ENCODE measurements around the gene PDP2.

The PDP2 gene

GRCh38 chr16:66904846-66905632, 24.7 kb downstream of the PDP2 start:
- DNase-seq, result no peak

DNA sequence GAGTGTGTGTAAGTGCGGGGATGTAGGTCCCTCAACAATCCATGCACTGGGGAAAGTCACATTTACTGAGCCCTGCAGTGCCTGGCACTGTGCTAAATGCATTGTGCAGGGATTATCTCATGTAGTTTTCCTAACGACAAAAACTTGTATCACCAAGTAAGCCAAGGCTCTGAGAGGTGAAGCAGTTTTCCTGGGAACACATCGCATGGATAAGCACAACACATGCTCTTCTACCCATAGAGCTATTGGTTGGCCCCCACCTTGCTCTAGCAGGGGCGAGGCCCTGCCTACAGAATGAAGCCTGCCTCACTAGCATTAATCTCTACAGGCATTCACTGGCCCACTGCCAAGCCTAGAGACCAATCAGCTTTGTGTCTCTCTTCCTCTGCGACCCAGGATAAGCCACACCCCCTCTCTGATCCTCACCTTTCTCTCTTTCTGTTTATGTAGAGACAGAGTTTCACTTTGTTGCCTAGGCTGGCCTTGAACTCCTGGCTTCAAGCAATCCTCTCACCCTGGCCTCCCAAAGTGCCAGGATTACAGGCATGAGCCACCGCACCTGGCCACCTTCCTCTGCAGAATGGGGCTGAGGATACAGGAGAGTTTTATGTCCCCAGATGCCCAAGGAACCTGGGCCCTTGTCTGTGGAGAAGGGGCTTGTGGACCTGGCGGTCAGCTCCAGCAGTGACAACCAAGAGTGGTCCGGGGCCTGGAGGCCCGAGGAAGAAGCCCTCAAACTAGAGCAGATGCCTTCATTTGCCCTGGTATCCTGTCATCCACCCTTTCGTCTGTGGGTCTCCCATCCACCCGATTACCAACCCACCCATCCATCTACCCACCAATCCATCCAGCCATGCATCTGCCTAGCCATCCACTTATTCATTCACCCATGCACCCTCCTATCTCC, 25.6 kb downstream of the PDP2 start:
- no peak for DNase-seq

DNA sequence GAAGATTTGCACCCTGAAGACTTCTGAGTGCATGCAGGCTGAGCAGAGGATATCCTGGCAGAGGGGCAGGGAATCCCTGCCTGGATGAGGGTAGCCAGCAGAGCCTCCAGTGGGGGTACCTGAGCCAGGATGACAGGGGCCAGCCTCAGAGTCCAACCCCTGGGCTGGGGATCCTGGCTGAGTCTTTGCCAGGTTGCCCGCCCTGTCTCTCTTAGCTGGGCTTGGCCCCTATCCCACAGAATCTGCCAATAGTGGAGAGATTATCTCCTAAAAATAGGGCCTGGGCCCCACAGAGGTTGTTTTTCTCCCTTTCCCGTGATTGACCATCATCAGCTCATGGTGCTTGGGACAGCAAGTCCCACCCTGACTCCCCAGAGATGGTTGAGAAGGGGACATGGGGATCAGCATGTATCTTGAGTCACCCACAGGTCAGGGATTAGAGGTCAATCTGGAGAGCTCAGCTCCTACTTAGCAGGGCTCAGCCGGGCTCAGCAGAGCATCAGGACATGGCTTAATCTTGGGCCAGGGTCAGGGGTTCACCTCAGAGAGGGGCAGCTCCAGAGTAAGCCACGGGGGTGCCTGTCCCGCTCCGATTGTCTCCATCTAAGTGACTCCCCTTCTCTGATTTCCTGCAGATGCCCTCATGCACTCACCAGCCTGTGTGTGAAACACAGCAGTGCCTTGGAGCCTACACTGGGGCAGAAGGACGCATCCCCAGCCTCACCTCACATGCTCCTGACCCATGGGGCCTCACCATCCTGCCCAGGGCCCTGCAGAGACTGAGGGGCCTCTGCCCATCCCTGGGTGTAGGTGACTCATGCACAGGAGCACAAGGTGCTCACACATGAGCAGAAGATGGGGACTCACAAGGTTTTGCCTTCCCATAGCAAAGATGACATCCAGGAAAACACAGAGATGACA, 26.9 kb downstream of the PDP2 start:
- DNase-seq, result no peak

GRCh38 chr16:66908116-66908515, 27.8 kb downstream of the PDP2 start:
- DNase-seq, result no peak

DNA sequence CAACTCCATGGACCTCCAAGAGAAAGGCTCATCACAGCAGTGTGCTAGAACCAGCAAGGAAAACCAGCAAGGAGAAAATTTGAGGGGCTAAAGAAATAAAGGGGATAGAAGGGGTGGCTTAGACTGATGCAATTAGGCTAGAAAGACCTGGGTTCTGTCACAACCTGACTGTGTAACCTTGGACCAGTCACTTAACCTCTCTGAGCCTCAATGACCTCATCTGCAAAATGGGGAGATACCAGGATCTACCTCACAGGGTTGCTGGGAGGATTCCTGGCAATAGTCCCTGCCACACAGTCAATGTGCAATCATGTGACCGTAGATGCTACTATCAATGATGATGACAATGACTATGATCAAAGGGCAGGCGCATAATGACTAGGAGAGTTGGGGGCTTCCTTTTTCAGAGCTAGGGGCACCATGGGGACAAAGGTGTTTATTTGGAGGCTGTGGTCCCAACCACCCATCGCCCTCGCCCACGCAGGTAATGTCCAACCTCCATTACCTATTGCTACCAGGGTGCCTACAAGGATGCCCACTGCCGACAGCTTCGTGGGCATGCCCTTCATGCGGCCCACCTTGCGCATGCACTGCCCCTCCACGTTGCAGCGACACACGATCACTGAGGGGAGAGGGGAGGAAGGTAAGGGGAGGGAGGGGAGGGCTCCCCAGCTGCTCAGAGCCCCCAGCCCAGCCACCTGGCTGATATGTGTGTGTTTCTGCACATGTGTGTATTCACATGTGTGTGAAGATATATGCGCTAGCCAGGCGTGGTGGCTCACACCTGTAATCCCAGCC, 28.6 kb downstream of the PDP2 start:
- no peak for DNase-seq

DNA sequence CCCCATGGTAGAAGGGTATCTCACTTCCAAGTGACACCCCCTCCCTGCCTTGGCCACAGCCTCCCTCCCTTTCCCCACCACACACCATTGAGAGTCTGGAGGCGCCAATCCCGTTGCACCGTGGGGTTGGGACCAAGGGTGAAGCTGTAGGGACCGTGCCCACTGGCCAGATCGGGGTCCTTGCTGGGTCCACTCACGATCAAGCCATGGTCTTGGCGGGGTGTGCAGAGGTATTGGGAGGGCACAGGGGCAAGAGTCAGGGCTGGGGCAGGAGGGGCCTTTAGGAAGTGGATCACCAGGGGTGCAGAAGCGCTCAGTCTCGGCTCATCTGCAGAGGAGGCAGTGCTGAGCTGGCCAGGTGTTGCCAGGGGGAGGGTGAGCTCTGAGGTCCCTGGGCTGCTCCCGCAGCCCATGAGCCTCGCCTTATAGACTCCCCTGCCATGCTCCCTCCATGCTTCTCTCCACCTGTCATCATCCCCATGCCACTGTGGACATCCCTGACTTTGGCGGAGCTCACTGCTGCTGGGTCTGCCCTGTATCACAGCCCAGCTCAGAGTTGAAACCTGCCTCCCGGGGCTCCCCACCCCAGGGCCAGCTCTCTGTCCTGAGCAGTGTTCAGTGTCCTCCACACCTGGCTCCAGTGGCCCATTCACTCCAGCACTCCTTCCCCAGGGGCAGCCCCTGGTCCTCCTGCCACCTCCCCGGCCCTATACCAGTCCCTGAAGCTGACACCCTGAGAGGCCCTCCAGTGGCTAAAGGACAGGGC, 30.0 kb downstream of the PDP2 start:
- DNase-seq, result no peak

DNA sequence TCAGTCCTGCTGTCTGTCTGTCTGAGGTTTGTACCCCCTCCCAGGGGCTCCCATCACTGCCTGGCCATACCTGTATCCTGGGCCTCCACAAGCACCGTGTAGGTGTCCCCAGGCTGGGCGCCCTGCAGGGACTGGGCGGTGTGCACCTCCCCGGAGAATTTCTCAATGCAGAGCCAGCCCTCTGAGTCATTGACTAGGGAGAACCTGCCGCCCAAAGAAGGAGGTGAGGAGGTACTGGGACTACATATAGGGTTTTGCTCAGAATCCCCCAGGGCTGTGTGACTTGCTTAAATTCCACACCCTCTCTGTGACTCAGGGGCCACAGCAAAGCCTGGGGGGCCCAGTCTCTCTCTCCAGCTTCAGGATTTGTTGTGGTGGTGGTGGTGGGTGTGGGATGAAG, 30.8 kb downstream of the PDP2 start:
- DNase-seq, result no peak

GRCh38 chr16:66911801-66912200, 31.5 kb downstream of the PDP2 start:
- no peak for DNase-seq

- no peak for DNase-seq
Observed at GRCh38 chr16:66913081-66913480, 32.8 kb downstream of the PDP2 start.

GRCh38 chr16:66913711-66914110, 33.4 kb downstream of the PDP2 start:
- DNase-seq, result no peak

DNA sequence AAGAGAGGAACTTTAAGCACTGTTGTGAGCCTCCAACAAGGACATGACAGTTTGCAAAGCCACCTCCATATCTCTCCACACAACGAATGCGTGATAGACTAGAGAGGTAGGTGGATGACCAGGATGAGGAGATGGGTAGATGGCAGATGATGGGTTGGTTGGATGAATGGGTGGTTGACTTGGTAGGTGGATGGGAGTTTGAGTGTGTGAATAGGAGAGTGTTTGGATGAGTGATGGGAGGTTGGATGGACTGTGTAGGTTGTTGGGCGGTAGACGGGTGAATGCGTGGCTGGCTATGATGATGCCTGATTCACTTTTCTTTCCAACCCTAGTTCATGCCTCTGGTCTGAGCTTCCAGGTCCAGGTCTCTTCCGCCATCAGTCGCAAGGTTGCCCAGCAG, 34.2 kb downstream of the PDP2 start:
- DNase-seq, result no peak

DNA sequence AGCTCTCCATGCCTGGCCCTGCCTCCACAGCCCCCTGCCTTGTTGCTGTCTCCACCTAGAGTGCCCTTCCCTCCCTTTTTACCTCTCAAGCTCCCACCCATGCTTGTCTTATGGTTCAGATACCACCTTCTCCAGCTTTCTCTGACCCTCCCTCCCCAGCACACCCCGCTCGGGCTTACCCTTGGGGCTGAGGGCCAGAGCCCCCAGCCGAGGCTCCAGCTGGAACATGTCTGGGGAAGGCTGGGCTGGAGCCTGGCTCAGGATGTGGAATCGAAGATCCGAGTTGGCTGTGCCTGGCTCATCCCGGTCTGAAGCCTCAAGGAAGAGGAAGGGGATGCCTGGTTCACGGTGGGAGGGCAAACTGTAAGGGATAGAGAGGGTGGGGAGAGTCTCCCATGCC, 34.7 kb downstream of the PDP2 start:
- no peak for DNase-seq

DNA sequence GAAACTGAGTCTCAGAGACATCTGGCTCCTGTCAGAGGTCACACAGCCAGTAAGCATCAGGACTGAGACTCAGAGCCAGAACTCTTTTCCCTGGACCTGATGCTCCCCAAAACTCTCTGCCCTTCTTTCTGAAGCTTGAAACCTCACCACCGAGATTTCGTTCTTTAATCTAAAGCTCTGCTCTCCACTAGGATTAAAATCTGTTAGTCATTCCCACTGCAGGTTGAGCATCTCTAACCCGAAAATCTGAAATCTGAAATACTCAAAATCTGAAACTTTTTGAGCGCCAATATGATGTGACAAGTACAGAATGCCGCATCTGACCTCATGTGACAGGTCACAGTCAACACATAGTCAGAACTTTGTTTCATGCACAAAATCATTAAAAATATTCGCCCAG, 36.2 kb downstream of the PDP2 start:
- DNase-seq, result no peak

DNA sequence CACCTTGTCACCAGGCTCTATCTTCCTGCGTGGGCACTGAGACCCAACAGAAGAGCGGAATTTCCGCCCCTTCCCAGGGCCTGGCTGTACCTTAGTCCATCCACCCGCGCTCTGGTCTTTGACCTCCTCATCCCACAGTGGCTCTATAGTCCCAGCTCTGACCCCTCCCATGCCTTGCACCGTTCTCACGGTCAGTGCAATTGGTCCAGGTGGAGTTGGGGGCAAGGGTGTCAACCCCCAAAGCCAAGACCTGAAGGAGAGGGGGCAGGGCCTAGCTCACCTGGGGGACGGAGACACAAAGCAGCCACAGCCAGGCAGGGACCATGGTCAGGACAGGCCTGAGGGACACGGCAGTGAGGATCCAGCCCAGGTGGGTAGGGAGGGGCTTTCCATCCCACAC, 37.4 kb downstream of the PDP2 start:
- no peak for DNase-seq

- no peak for DNase-seq
Observed at GRCh38 chr16:66918355-66918754, 38.0 kb downstream of the PDP2 start.

DNA sequence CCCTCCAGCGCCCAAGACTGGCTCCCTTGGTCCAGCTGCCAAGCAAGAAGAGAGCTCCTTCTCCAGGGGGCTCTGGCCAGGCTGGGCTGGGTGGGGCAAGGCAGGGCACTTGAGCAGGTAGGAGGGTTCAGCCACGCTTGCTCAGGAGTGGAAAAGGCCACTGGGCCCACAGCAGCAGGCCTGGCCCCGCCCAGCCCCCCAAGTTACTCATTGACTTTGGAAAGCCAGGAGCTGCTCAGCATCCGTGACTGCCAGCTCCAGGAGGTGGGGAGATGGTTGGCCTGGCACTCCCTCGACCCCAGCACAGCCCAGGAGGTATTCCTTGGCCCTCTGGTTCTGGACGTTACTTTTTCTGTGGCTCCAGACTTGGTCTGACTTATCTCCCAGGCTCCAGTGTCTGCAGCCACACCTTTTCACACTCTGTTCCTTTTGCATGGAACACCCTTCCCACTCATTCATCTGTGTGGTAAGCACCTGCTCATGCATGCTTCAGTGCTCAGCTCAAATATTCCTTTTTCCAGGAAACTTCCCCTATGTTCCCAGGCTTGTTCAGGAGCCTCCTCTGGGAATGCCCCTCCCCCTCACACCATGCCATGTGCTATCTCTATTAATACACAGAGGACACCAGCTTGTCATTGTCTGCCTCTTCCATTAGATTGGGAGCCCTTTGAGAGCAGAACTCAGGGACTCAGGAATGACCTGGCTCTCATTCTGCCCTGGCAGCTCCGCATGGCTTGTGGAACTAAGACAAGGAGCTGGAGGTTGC, 38.7 kb downstream of the PDP2 start, which contains the start of gene CDH16:
TSS of gene CDH16 (minus strand) at position 83 of the 766 bp plus-strand sequence. CDS start 820 bp downstream, outside the sequence.
- no peak for DNase-seq

- DNase-seq, result no peak
Observed at GRCh38 chr16:66919569-66920298, 39.4 kb downstream of the PDP2 start.

DNA sequence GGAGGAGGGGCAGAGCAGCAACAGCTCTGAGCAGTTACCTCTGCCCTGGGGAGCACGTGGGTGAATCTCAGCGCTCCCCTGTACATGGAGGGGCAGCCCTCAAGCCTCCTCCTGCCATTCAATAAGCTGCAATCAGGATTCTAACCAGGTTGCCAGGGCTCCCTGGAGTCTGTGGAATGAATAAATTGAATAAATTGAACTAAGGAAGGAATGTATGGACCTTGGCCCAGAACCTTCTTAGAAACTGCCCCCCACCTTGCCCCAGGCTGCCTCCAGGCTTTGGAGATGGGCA, 39.9 kb downstream of the PDP2 start:
- no peak for DNase-seq

DNA sequence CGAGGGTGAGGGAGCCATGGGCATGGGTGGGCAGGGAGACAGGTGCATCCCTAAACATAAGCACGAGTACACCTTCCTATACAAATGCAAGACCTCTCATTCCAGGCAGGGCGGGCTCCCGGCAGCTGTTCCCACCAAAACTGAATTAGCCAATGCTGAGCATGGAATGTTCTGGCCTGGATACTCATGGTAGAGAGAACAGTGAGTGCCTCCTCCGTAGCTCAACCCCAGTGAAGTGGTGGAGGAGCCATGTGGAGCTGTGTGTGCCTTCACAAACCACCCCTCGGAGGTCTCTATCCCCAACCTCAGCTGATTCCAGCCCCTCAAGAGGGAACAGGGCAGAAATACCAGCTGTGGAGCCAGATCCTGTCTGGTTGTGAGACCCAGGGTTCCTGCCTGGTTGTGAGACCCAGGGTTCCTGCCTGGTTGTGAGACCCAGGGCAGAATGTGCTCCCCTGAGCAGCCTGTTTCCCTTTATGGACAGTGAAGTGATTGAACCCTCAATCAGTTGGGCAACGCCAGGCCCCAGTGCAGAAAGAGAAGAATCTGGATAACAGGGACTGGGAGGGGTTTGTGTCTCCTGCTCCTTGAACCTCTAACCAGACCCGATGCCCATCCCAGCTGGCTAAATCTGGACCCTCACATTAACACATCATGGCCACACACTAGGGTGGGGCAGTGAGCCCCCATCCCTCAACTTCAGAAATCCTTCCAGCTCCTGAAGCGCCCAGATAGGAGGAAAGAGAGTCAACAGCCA, 40.8 kb downstream of the PDP2 start:
- no peak for DNase-seq
